ENCODE results near the gene LRRC71.

GRCh38 chr1:156944268-156944667 lies 23.8 kb downstream of the LRRC71 start:
- TF ChIP-seq MYC (IDR thresholded peaks at IDR 0.05; ENCODE audit: low read depth, low read length) (no peak), CTCF (IDR thresholded peaks at IDR 0.05; ENCODE audit: low read depth, low read length) (no peak), MAX (IDR thresholded peaks at IDR 0.05; ENCODE audit: low read depth, low read length) (no peak), POLR2A (IDR thresholded peaks at IDR 0.05; ENCODE audit: extremely low read depth, insufficient read length) (no peak)
